ENCODE data around the gene UGT1A9. TPM values are rescaled to one million over a fixed set of nuclear protein-coding genes. Genes with fewer than 3 reads are reported as not detected.

Gene UGT1A9
- total RNA-seq, 2 donors from 2014 or later: not detected

DNA sequence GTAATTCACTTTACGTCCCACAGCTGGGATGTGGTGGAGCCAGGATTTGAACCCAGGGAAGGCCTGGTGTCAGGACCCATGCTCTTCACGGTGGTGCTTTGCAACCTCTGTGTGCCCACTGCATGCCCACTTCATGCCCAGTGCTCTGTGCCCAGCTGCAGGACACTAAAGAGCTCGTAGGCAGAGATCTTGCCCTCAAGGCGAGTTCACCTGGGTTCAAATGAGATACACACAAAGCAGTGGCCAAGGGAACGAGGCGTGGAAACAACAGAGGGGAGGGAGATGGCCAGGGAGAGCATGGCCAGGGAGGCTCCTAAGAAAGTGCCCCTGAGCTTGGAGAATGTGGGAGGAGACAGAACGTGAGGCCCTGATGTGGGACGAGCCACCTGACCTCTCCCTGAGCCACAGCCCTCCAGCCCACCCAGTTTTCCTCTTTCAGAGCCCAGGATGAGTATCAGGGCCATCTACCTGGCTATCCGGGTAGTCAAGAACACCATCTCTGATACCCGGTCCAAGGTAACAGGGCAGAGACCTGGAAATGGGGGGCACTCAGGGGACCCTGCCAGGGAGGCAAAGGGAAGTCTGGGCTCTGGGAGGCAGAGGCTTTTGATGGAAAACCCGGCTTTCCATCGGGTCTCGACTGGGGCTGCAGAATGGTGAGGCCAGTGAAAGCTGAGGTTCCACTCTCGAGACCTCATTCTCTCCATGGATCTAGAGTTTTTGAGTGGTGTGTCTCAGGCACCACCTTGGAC is 126.8 kb downstream of the UGT1A9 start:
- WGBS: 78% methylated on average over 14 of the region's 14 CpGs
- Histone ChIP-seq H3K27me3 (replicated peaks; ENCODE audit: insufficient read depth) (no peaks in the 10 kb centered on the region), H3K4me1 (replicated peaks) (no peaks in the 10 kb centered on the region), H3K36me3 (no peaks in the 10 kb centered on the region), H3K27ac (no peak overlapping the region), H3K9me3 (no peaks in the 10 kb centered on the region), H3K4me3 (no peak overlapping the region)
- intact Hi-C loops (cut with DNase I): no loop called here
- DNase-seq (ENCODE audit: low spot score): no peak
- TF ChIP-seq CTCF (IDR thresholded peaks at IDR 0.05) (no peak), POLR2A (IDR thresholded peaks at IDR 0.05) (no peak), POLR2AphosphoS5 (IDR thresholded peaks at IDR 0.05) (no peak)

GRCh38 chr2:233799087-233799665 is 127.5 kb downstream of the UGT1A9 start:
- Histone ChIP-seq H3K4me3 (no peak overlapping the region), H3K4me1 (replicated peaks) (no peaks in the 10 kb centered on the region), H3K36me3 (no peaks in the 10 kb centered on the region), H3K9me3 (no peaks in the 10 kb centered on the region), H3K27ac (no peak overlapping the region), H3K27me3 (replicated peaks; ENCODE audit: insufficient read depth) (no peaks in the 10 kb centered on the region)
- TF ChIP-seq POLR2AphosphoS5 (IDR thresholded peaks at IDR 0.05) (no peak), CTCF (IDR thresholded peaks at IDR 0.05) (no peak), POLR2A (IDR thresholded peaks at IDR 0.05) (no peak)
- no peak for DNase-seq (ENCODE audit: low spot score)
- intact Hi-C loops (cut with DNase I): no loop called here
- 64% methylated on average over 7 of the region's 7 CpGs for WGBS

DNA sequence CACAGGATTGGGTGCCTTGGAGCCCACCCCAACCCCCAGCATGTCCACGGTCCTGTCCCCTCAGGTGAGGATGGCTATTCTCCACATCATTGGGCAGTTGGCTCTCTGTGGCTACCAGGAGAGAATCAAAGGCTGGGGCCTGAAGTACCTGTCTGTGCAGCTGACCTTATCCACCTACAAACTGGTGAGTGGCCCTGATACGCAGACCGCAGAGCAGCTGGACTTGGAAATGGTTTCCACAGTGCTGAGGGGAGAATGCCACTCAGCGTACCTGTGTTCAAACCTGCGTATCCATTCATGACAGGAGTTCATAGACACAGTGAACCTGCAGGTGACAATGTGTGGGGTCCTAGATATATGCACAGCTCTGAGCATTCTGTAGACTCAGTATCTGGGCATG is 128.0 kb downstream of the UGT1A9 start:
- DNase-seq (ENCODE audit: low spot score): no peak
- Histone ChIP-seq H3K4me3 (no peak overlapping the region), H3K27ac (no peak overlapping the region), H3K4me1 (replicated peaks) (no peaks in the 10 kb centered on the region), H3K36me3 (no peaks in the 10 kb centered on the region), H3K9me3 (no peaks in the 10 kb centered on the region), H3K27me3 (replicated peaks; ENCODE audit: insufficient read depth) (no peaks in the 10 kb centered on the region)
- intact Hi-C loops (cut with DNase I): no loop called here
- no peak for TF ChIP-seq CTCF (IDR thresholded peaks at IDR 0.05)
- 53% methylated on average over 5 of the region's 5 CpGs for WGBS

GRCh38 chr2:233800208-233800607 is 128.5 kb downstream of the UGT1A9 start:
- DNase-seq (ENCODE audit: low spot score): no peak
- intact Hi-C loops (cut with DNase I): no loop called here
- 89% methylated on average over 7 of the region's 7 CpGs for WGBS
- Histone ChIP-seq H3K9me3 (no peaks in the 10 kb centered on the region), H3K27ac (no peak overlapping the region), H3K36me3 (no peaks in the 10 kb centered on the region), H3K27me3 (replicated peaks; ENCODE audit: insufficient read depth) (no peaks in the 10 kb centered on the region), H3K4me3 (no peak overlapping the region), H3K4me1 (replicated peaks) (no peaks in the 10 kb centered on the region)
- TF ChIP-seq POLR2AphosphoS5 (IDR thresholded peaks at IDR 0.05): no peak
- TF ChIP-seq CTCF (IDR thresholded peaks at IDR 0.05): no peak
- no peak for TF ChIP-seq POLR2A (IDR thresholded peaks at IDR 0.05)

Measured in prostate gland (tissue), 2 donors.